CD14-positive monocyte (primary cell): ENCODE data around the gene ITPRIP. TPM values are rescaled to one million over a fixed set of nuclear protein-coding genes. Genes with fewer than 3 reads are reported as not detected.
A peak's percentile ranks its signal among the peaks of the same experiment; 100 is the strongest.

Experiments
- DNase-seq, 3 donors: peaks; one replicate each; pipeline ENCODE4 v3.0.0-alpha.2; 2011 to 2022
- H2AFZ ChIP-seq: 2 replicates; pipeline ENCODE4 v1.6.0; 2012; ENCODE audit warnings: mild to moderate bottlenecking, low read depth, low read length, inconsistent platforms; ENCODE audit not compliant: insufficient read depth, poor library complexity, severe bottlenecking
- H3K27ac ChIP-seq, 2 donors: 1 replicate in 1 of 2; 2 replicates in 1 of 2; pipeline ENCODE4 v1.5.1; 2012 to 2013; ENCODE audit warnings: low read length in 2 of 2, control low read depth in 1 of 2, inconsistent platforms in 1 of 2, low read depth in 1 of 2, mild to moderate bottlenecking in 1 of 2
- H3K27me3 ChIP-seq, 2 donors: one replicate each; pipeline versions ENCODE4 v1.6.0 to v1.6.1; 2011 to 2013; ENCODE audit warnings: low read length in 2 of 2; ENCODE audit not compliant: control insufficient read depth in 2 of 2, insufficient read depth in 2 of 2
- H3K36me3 ChIP-seq, 2 donors: replicated peaks in 1 of 2; 1 replicate in 1 of 2; 2 replicates in 1 of 2; pipeline versions ENCODE4 v1.5.1 to v1.6.1; 2012 to 2013; ENCODE audit warnings: low read length in 2 of 2, control low read depth in 1 of 2, inconsistent platforms in 1 of 2, mild to moderate bottlenecking in 1 of 2; ENCODE audit not compliant: insufficient read depth in 2 of 2, control insufficient read depth in 1 of 2
- H3K4me1 ChIP-seq, 2 donors: 1 replicate in 1 of 2; 2 replicates in 1 of 2; pipeline versions ENCODE4 v1.5.1 to v1.6.1; 2012 to 2013; ENCODE audit warnings: low read length in 2 of 2, control low read depth in 1 of 2, inconsistent platforms in 1 of 2, mild to moderate bottlenecking in 1 of 2, moderate library complexity in 1 of 2; ENCODE audit not compliant: insufficient read depth in 2 of 2, control insufficient read depth in 1 of 2
- H3K4me2 ChIP-seq: replicated peaks from 2 replicates; pipeline ENCODE3; 2012; ENCODE audit warnings: low read length, moderate library complexity, mild to moderate bottlenecking; ENCODE audit not compliant: poor library complexity, severe bottlenecking; ENCODE audit errors: extremely low read depth
- H3K4me3 ChIP-seq, 3 experiments: fragments of 200-600 bp in 1 of 3; sonication (generic) in 1 of 3; replicated peaks in 1 of 3; 1 replicate in 2 of 3; 2 replicates in 1 of 3; pipeline ENCODE4 v1.5.1; 2011 to 2013; ENCODE audit warnings: low read length in 3 of 3, mild to moderate bottlenecking in 3 of 3, control low read depth in 2 of 3, low read depth in 2 of 3, inconsistent platforms in 1 of 3, moderate library complexity in 1 of 3
- H3K79me2 ChIP-seq: 2 replicates; pipeline ENCODE4 v1.6.0; 2012; ENCODE audit warnings: mild to moderate bottlenecking, control low read depth, inconsistent platforms, low read length, moderate library complexity; ENCODE audit not compliant: insufficient read depth
- H3K9ac ChIP-seq: 2 replicates; pipeline ENCODE4 v1.6.0; 2017; ENCODE audit warnings: low read length, mild to moderate bottlenecking; ENCODE audit not compliant: insufficient read depth, poor library complexity, severe bottlenecking
- H3K9me3 ChIP-seq, 2 donors: replicated peaks in 1 of 2; 1 replicate in 1 of 2; 2 replicates in 1 of 2; pipeline versions ENCODE4 v1.5.1 to v1.6.1; 2012 to 2013; ENCODE audit warnings: low read length in 2 of 2, control low read depth in 1 of 2; ENCODE audit not compliant: control insufficient read depth in 1 of 2, insufficient read depth in 1 of 2
- H4K20me1 ChIP-seq: 2 replicates; pipeline ENCODE4 v1.6.0; 2012; ENCODE audit warnings: mild to moderate bottlenecking, low read length, control low read depth, moderate library complexity; ENCODE audit not compliant: insufficient read depth
- H3K27ac Mint-ChIP-seq, 7 donors: one replicate each; pipeline ENCODE4 v1.8.0; 2020; ENCODE audit warnings: mild to moderate bottlenecking in 7 of 7, mixed read lengths in 7 of 7, moderate library complexity in 6 of 7, inconsistent platforms in 2 of 7
- H3K27me3 Mint-ChIP-seq, 3 donors: one replicate each; pipeline ENCODE4 v1.8.0; 2021 to 2022; ENCODE audit warnings: low read depth in 3 of 3, mild to moderate bottlenecking in 3 of 3, mixed read lengths in 3 of 3, moderate library complexity in 3 of 3, inconsistent platforms in 1 of 3
- H3K36me3 Mint-ChIP-seq, 2 donors: one replicate each; pipeline ENCODE4 v1.8.0; 2020; ENCODE audit warnings: mixed read lengths in 2 of 2, inconsistent platforms in 1 of 2, mild to moderate bottlenecking in 1 of 2
- H3K4me1 Mint-ChIP-seq: one replicate; pipeline ENCODE4 v1.8.0; 2020; ENCODE audit warnings: mild to moderate bottlenecking, mixed read lengths
- H3K4me3 Mint-ChIP-seq, 2 donors: one replicate each; pipeline ENCODE4 v1.8.0; 2020; ENCODE audit warnings: mild to moderate bottlenecking in 2 of 2, mixed read lengths in 2 of 2, moderate library complexity in 1 of 2
- H3K9me3 Mint-ChIP-seq, 7 donors: one replicate each; pipeline ENCODE4 v1.8.0; 2020 to 2022; ENCODE audit warnings: mixed read lengths in 7 of 7, mild to moderate bottlenecking in 6 of 7, moderate library complexity in 6 of 7, inconsistent platforms in 2 of 7
- WGBS: methylation state at CpG from one replicate; pipeline ENCODE4 v1.1.5; 2013; ENCODE audit warnings: missing lambda C conversion rate; ENCODE audit not compliant: insufficient coverage; 5-methylcytosine and 5-hydroxymethylcytosine counted together
- intact Hi-C, 2 donors: fragments of 100-400 bp; cut with micrococcal nuclease; formaldehyde crosslinking; loops; one replicate each; pipeline versions ENCODE4 v1.15.0 to v1.15.1; 2023
- polyA plus RNA-seq, 3 donors: library from polyadenylated mRNA; depleted of rRNA in 1 of 3; unstranded in 2 of 3; stranded (reverse) in 1 of 3; fragments of 300-500 nt in 2 of 3; fragments of >200 nt in 1 of 3; fragmentation: Illumina TruSeq in 2 of 3; gene quantifications; 1 replicate in 2 of 3; 2 replicates in 1 of 3; pipeline ENCODE4 v1.2.3, GENCODE V29; 2012 to 2021
- TF ChIP-seq, protein P1 (sequence below): fragments of 200-600 bp; IDR thresholded peaks from one replicate; pipeline ENCODE4 v1.8.0; 2022; ENCODE audit warnings: antibody characterized with exemption, mild to moderate bottlenecking

The ITPRIP gene
- polyA plus RNA-seq, 3 donors: 27.5 to 76.6 (median 35.7) TPM

DNA sequence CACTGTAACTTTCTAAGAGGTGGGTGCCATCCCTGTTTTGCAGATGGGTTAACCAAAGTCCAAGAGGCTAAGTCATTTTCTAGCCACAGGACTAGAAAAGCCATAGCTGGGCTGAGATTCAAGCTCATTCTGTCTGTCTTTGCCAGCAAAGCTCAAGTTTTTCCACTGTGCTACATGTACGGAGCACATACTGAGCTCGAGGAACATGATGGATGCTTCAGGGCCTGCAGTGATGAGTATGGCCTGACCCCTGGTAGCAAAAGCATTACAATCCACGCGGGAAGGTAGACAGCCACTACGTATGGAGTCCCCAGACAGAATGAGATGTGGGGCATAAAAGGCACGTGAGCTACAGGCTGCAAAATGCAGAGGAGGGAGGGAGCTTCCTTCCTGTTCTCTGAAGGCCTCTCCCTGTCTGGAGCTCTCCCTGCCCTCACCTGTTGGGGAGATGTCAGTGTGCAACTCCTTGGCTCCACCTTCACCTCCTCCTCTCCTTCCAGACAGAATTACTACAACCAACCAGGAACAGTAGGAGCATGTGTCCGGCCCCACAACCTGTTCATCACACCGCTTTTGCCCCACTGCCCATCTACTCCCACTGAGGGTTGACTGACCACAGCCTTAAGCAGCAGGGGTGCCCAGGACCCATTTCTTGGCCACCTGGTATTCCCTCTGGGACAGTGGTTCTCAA is 16.4 kb downstream of the ITPRIP start:
- Mint-ChIP-seq H3K9me3 (peaks cover 0 to 2% (median 0%) of the 10 kb centered on the region in 7 donors), H3K36me3 (peaks cover 33 to 61% of the 10 kb centered on the region in 2 donors), H3K27ac (peak overlapping the region; percentile 98 to 100 (median 99)), H3K27me3 (peaks cover 0 to 4% (median 0%) of the 10 kb centered on the region in 3 donors), H3K4me1 (peaks cover 98% of the 10 kb centered on the region), H3K4me3 (peak overlapping the region; percentile 63 to 69)
- Histone ChIP-seq H3K4me3 (peak overlapping the region in 1 of 3 experiments; percentile 65), H3K4me1 (peaks cover 85 to 93% of the 10 kb centered on the region in 2 donors), H2AFZ (no peak overlapping the region), H3K36me3 (peaks cover 0 to 15% of the 10 kb centered on the region in 2 donors), H3K9me3 (no peaks in the 10 kb centered on the region), H3K4me2 (peak overlapping the region; percentile 72), H3K27ac (peak overlapping the region; percentile 86 to 91), H3K79me2 (peaks cover 100% of the 10 kb centered on the region), H3K27me3 (no peaks in the 10 kb centered on the region), H4K20me1 (peaks cover 100% of the 10 kb centered on the region), H3K9ac (no peak overlapping the region)
- intact Hi-C loops: loop anchor here (10.0 kb wide), 1 partner anchor 67 kb away; the partner anchor contains the start of gene GSTO1 (in 2 of the 2)
- TF ChIP-seq, protein P1, sequence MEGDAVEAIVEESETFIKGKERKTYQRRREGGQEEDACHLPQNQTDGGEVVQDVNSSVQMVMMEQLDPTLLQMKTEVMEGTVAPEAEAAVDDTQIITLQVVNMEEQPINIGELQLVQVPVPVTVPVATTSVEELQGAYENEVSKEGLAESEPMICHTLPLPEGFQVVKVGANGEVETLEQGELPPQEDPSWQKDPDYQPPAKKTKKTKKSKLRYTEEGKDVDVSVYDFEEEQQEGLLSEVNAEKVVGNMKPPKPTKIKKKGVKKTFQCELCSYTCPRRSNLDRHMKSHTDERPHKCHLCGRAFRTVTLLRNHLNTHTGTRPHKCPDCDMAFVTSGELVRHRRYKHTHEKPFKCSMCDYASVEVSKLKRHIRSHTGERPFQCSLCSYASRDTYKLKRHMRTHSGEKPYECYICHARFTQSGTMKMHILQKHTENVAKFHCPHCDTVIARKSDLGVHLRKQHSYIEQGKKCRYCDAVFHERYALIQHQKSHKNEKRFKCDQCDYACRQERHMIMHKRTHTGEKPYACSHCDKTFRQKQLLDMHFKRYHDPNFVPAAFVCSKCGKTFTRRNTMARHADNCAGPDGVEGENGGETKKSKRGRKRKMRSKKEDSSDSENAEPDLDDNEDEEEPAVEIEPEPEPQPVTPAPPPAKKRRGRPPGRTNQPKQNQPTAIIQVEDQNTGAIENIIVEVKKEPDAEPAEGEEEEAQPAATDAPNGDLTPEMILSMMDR: no peak
- DNase-seq: no peak
- WGBS: 57% methylated on average over 6 of the region's 8 CpGs

DNA sequence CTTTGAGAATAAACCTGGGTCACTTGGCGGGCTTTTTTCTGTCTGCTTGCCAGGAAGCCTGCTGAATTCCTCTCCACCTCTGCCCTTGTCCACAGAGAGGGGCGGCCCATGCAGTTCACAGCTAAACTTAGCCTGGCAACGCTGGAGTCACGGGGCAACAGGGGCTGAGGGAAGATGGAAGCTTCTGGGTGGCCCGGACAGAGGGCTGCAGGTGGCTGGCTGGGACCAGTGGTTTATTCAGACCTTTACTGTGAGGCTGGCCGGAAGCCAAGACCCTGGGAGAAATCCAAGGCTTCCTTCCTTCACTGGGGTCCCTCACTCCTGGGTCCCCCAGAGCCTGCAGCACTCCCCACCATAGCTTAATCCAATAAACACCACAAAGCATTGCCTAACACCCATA is 17.0 kb downstream of the ITPRIP start:
- H3K4me3 ChIP-seq: peak overlapping the region in 1 of 3 experiments; percentile 65
- Mint-ChIP-seq H3K36me3 (peaks cover 30 to 62% of the 10 kb centered on the region in 2 donors), H3K4me3 (peak overlapping the region in 1 of 2 donors; percentile 4), H3K27ac (peak overlapping the region; percentile 77 to 100 (median 98)), H3K4me1 (peaks cover 91% of the 10 kb centered on the region), H3K9me3 (peaks cover 0 to 2% (median 0%) of the 10 kb centered on the region in 7 donors), H3K27me3 (peaks cover 0 to 4% (median 0%) of the 10 kb centered on the region in 3 donors)
- no peak for DNase-seq
- 50% methylated on average over 3 of the region's 6 CpGs for WGBS
- peaks cover 100% of the 10 kb centered on the region for H3K79me2 ChIP-seq
- H3K36me3 ChIP-seq: peaks cover 2 to 22% of the 10 kb centered on the region in 2 donors
- no peaks in the 10 kb centered on the region for H3K27me3 ChIP-seq
- intact Hi-C loops: loop anchor here (10.0 kb wide), 1 partner anchor 66 kb away; the partner anchor contains the start of gene GSTO1 (in 2 of the 2)
- H3K4me2 ChIP-seq: peak overlapping the region; percentile 72
- peak overlapping the region in 1 of 2 donors; percentile 86 for H3K27ac ChIP-seq
- TF ChIP-seq, protein P1: no peak
- peaks cover 100% of the 10 kb centered on the region for H4K20me1 ChIP-seq
- H3K9ac ChIP-seq: no peak overlapping the region
- peaks cover 79 to 86% of the 10 kb centered on the region in 2 donors for H3K4me1 ChIP-seq
- H2AFZ ChIP-seq: no peak overlapping the region
- no peaks in the 10 kb centered on the region for H3K9me3 ChIP-seq
